H9 (cell line): Measurements from ENCODE around the gene RPS17. TPM values are rescaled to one million over a fixed set of nuclear protein-coding genes. Genes with fewer than 3 reads are reported as not detected.
A peak's percentile ranks its signal among the peaks of the same experiment; 100 is the strongest.

ENCODE experiments used
- DNase-seq: peaks from one replicate; pipeline ENCODE4 v3.0.0-alpha.2; 2017
- H2AFZ ChIP-seq: one replicate; pipeline ENCODE4 v1.6.1; 2013; ENCODE audit warnings: mild to moderate bottlenecking, low read length, control low read depth, moderate library complexity
- H2AK5ac ChIP-seq: 2 replicates; pipeline ENCODE4 v1.6.1; 2013; ENCODE audit warnings: low read length, control low read depth, mixed read lengths; ENCODE audit not compliant: insufficient read length
- H2BK120ac ChIP-seq: one replicate; pipeline ENCODE4 v1.6.1; 2013; ENCODE audit warnings: low read depth, mild to moderate bottlenecking, low read length, control low read depth, inconsistent platforms; ENCODE audit not compliant: poor library complexity, severe bottlenecking
- H2BK12ac ChIP-seq: 2 replicates; pipeline ENCODE4 v1.6.1; 2013; ENCODE audit warnings: low read length, control low read depth, mixed read lengths, low read depth; ENCODE audit not compliant: insufficient read length
- H2BK15ac ChIP-seq: 2 replicates; pipeline ENCODE4 v1.6.1; 2013; ENCODE audit warnings: low read depth, low read length, control low read depth
- H2BK20ac ChIP-seq: one replicate; pipeline ENCODE4 v1.6.1; 2013; ENCODE audit warnings: low read depth, mild to moderate bottlenecking, low read length, control low read depth, inconsistent platforms; ENCODE audit not compliant: poor library complexity, severe bottlenecking
- H2BK5ac ChIP-seq: 2 replicates; pipeline ENCODE4 v1.6.1; 2013; ENCODE audit warnings: low read length, control low read depth, mixed read lengths; ENCODE audit not compliant: insufficient read length
- H3K14ac ChIP-seq: 2 replicates; pipeline ENCODE4 v1.6.1; 2013; ENCODE audit warnings: low read length, control low read depth; ENCODE audit not compliant: insufficient read depth
- H3K18ac ChIP-seq: 2 replicates; pipeline ENCODE4 v1.6.1; 2013; ENCODE audit warnings: low read depth, mild to moderate bottlenecking, mixed read lengths, low read length, control low read depth; ENCODE audit not compliant: insufficient read length
- H3K23ac ChIP-seq: 2 replicates; pipeline ENCODE4 v1.6.1; 2013; ENCODE audit warnings: low read length, control low read depth, mixed read lengths, low read depth; ENCODE audit not compliant: insufficient read length
- H3K23me2 ChIP-seq: 2 replicates; pipeline ENCODE4 v1.6.1; 2013; ENCODE audit warnings: low read depth, mild to moderate bottlenecking, mixed read lengths, low read length, control low read depth; ENCODE audit not compliant: insufficient read length, poor library complexity, severe bottlenecking
- H3K27ac ChIP-seq: 2 replicates; pipeline ENCODE4 v1.5.1; 2013; ENCODE audit warnings: low read length, control low read depth, mixed read lengths, low read depth; ENCODE audit not compliant: insufficient read length
- H3K27me3 ChIP-seq: 2 replicates; pipeline ENCODE4 v1.6.1; 2013; ENCODE audit warnings: low read length, control low read depth, inconsistent platforms; ENCODE audit not compliant: insufficient read depth
- H3K4ac ChIP-seq: 2 replicates; pipeline ENCODE4 v1.6.1; 2013; ENCODE audit warnings: low read depth, mild to moderate bottlenecking, control low read depth, inconsistent platforms, low read length, moderate library complexity
- H3K4me1 ChIP-seq: 2 replicates; pipeline ENCODE4 v1.6.1; 2013; ENCODE audit warnings: low read length, control low read depth, inconsistent platforms; ENCODE audit not compliant: insufficient read depth
- H3K4me2 ChIP-seq: 2 replicates; pipeline ENCODE4 v1.6.1; 2013; ENCODE audit warnings: low read length, control low read depth, mixed read lengths; ENCODE audit not compliant: insufficient read length, insufficient read depth
- H3K56ac ChIP-seq: 2 replicates; pipeline ENCODE4 v1.6.1; 2013; ENCODE audit warnings: low read depth, mild to moderate bottlenecking, mixed read lengths, low read length, control low read depth; ENCODE audit not compliant: insufficient read length
- H3K79me1 ChIP-seq: 2 replicates; pipeline ENCODE4 v1.6.1; 2013; ENCODE audit warnings: low read depth, mild to moderate bottlenecking, moderate library complexity, low read length, control low read depth, inconsistent platforms; ENCODE audit not compliant: insufficient read depth, poor library complexity, severe bottlenecking
- H3K79me2 ChIP-seq: 2 replicates; pipeline ENCODE4 v1.6.1; 2013; ENCODE audit warnings: low read length, control low read depth, inconsistent platforms; ENCODE audit not compliant: insufficient read depth
- H3K9ac ChIP-seq: 2 replicates; pipeline ENCODE4 v1.6.1; 2013; ENCODE audit warnings: low read length, control low read depth, mixed read lengths; ENCODE audit not compliant: insufficient read length; ENCODE audit errors: extremely low read depth
- H3K9me3 ChIP-seq: one replicate; pipeline ENCODE4 v1.6.1; 2013; ENCODE audit warnings: low read depth, low read length, inconsistent platforms; ENCODE audit not compliant: control insufficient read depth
- H3T11ph ChIP-seq: one replicate; pipeline ENCODE4 v1.6.1; 2013; ENCODE audit warnings: mild to moderate bottlenecking, low read length, control low read depth, inconsistent platforms
- H4K20me1 ChIP-seq: one replicate; pipeline ENCODE4 v1.6.1; 2013; ENCODE audit not compliant: control insufficient read depth, insufficient read length, insufficient read depth
- H4K5ac ChIP-seq: 2 replicates; pipeline ENCODE4 v1.6.1; 2013; ENCODE audit warnings: low read depth, mild to moderate bottlenecking, mixed read lengths, low read length, control low read depth; ENCODE audit not compliant: insufficient read length
- H4K8ac ChIP-seq: replicated peaks from 2 replicates; pipeline ENCODE4 v1.6.1; 2013; ENCODE audit warnings: low read length, control low read depth, mixed read lengths, low read depth; ENCODE audit not compliant: insufficient read length
- H4K91ac ChIP-seq: 2 replicates; pipeline ENCODE4 v1.6.1; 2013; ENCODE audit warnings: low read depth, mild to moderate bottlenecking, moderate library complexity, mixed read lengths, low read length, control low read depth; ENCODE audit not compliant: insufficient read length
- H3K27ac Mint-ChIP-seq, 3 experiments: 2 replicates in 2 of 3; 3 replicates in 1 of 3; pipeline ENCODE4 v1.8.0; 2020 to 2021; ENCODE audit warnings: mixed read lengths in 3 of 3, mild to moderate bottlenecking in 1 of 3, moderate library complexity in 1 of 3
- H3K27me3 Mint-ChIP-seq: 2 replicates; pipeline ENCODE4 v1.8.0; 2021; ENCODE audit warnings: low read depth, mild to moderate bottlenecking, moderate library complexity, mixed read lengths
- H3K36me3 Mint-ChIP-seq, 3 experiments: 2 replicates in 2 of 3; 3 replicates in 1 of 3; pipeline ENCODE4 v1.8.0; 2020 to 2021; ENCODE audit warnings: low read depth in 3 of 3, mixed read lengths in 3 of 3; ENCODE audit not compliant: insufficient read depth in 1 of 3
- H3K4me1 Mint-ChIP-seq, 2 experiments: 2 replicates each; pipeline ENCODE4 v1.8.0; 2020; ENCODE audit warnings: mixed read lengths in 2 of 2
- H3K4me3 Mint-ChIP-seq, 2 experiments: 2 replicates in 1 of 2; 3 replicates in 1 of 2; pipeline ENCODE4 v1.8.0; 2020 to 2021; ENCODE audit warnings: mild to moderate bottlenecking in 2 of 2, mixed read lengths in 2 of 2, moderate library complexity in 1 of 2
- H3K9me3 Mint-ChIP-seq, 2 experiments: 2 replicates in 1 of 2; 3 replicates in 1 of 2; pipeline ENCODE4 v1.8.0; 2020; ENCODE audit warnings: mild to moderate bottlenecking in 2 of 2, mixed read lengths in 2 of 2, moderate library complexity in 1 of 2
- WGBS: extraction: QIAGEN DNeasy Blood & Tissue Kit; methylation state at CpG from one replicate; pipeline ENCODE4 v1.1.7; 2013; ENCODE audit warnings: missing lambda C conversion rate, low lambda C conversion rate, mixed read lengths; ENCODE audit not compliant: insufficient read length; ENCODE audit errors: extremely low coverage; 5-methylcytosine and 5-hydroxymethylcytosine counted together
- total RNA-seq: library from RNA; stranded (reverse); gene quantifications from 2 replicates; pipeline ENCODE4 v1.2.1, GENCODE V29; 2021
- TF ChIP-seq, protein P1 (sequence below): fragments of 200-600 bp; sonication (generic); conservative IDR thresholded peaks from 3 replicates; pipeline ENCODE4 v1.8.0; 2021; ENCODE audit warnings: antibody characterized with exemption, mild to moderate bottlenecking

The RPS17 gene
- total RNA-seq, 1 experiment from 2014 or later = 2,597 TPM

GRCh38 chr15:82539691-82540054 is 584 bp downstream of the RPS17 start:
- TF ChIP-seq, protein P1, sequence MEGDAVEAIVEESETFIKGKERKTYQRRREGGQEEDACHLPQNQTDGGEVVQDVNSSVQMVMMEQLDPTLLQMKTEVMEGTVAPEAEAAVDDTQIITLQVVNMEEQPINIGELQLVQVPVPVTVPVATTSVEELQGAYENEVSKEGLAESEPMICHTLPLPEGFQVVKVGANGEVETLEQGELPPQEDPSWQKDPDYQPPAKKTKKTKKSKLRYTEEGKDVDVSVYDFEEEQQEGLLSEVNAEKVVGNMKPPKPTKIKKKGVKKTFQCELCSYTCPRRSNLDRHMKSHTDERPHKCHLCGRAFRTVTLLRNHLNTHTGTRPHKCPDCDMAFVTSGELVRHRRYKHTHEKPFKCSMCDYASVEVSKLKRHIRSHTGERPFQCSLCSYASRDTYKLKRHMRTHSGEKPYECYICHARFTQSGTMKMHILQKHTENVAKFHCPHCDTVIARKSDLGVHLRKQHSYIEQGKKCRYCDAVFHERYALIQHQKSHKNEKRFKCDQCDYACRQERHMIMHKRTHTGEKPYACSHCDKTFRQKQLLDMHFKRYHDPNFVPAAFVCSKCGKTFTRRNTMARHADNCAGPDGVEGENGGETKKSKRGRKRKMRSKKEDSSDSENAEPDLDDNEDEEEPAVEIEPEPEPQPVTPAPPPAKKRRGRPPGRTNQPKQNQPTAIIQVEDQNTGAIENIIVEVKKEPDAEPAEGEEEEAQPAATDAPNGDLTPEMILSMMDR = no peak
- no peak overlapping the region for H3K56ac ChIP-seq
- no peak overlapping the region for H2BK15ac ChIP-seq
- H4K20me1 ChIP-seq = no peaks in the 10 kb centered on the region
- H3K14ac ChIP-seq = peak overlapping the region; percentile 72
- no CpG with 5 or more reads among the region's 23 CpGs for WGBS
- DNase-seq = no peak
- H4K5ac ChIP-seq = peak overlapping the region; percentile 39
- H3K27me3 ChIP-seq = no peaks in the 10 kb centered on the region
- Mint-ChIP-seq H3K27ac (peak overlapping the region; percentile 95 to 99 (median 98)), H3K9me3 (peaks cover 0 to 8% of the 10 kb centered on the region in 2 experiments; a peak in 1 of 5 replicates), H3K36me3 (peaks cover 45 to 53% (median 51%) of the 10 kb centered on the region in 3 experiments), H3K4me1 (peaks cover 41% of the 10 kb centered on the region in 2 experiments), H3K4me3 (peak overlapping the region; percentile 95 to 99), H3K27me3 (no peaks in the 10 kb centered on the region; the same call in none of the 2 replicates)
- H2AFZ ChIP-seq = no peak overlapping the region
- H2AK5ac ChIP-seq = no peak overlapping the region
- no peak overlapping the region for H2BK120ac ChIP-seq
- H3K79me1 ChIP-seq = no peaks in the 10 kb centered on the region
- no peak overlapping the region for H3K27ac ChIP-seq
- no peak overlapping the region for H2BK12ac ChIP-seq
- peaks cover 6% of the 10 kb centered on the region for H3K23me2 ChIP-seq
- peaks cover 12% of the 10 kb centered on the region; the same call in 1 of the 2 replicates for H3K79me2 ChIP-seq
- H2BK5ac ChIP-seq = peak overlapping the region; percentile 3
- peak overlapping the region; percentile 89 for H3K18ac ChIP-seq
- H3K4me2 ChIP-seq = peak overlapping the region; percentile 87
- peak overlapping the region; percentile 89 for H3K9ac ChIP-seq
- H4K91ac ChIP-seq = no peak overlapping the region
- H3T11ph ChIP-seq = no peak overlapping the region
- no peaks in the 10 kb centered on the region for H3K9me3 ChIP-seq
- H3K4ac ChIP-seq = peak overlapping the region; percentile 89
- peaks cover 6% of the 10 kb centered on the region; the same call in 1 of the 2 replicates for H3K4me1 ChIP-seq
- no peak overlapping the region for H4K8ac ChIP-seq
- no peak overlapping the region for H3K23ac ChIP-seq
- H2BK20ac ChIP-seq = no peak overlapping the region
